GM23338 (cell line): ENCODE measurements around the gene ZBTB26. TPM values are rescaled to one million over a fixed set of nuclear protein-coding genes. Genes with fewer than 3 reads are reported as not detected.

ENCODE experiments used
- ATAC-seq: fragments of 200-7000 bp; cut with Tn5 transposase; 3 replicates; pipeline ENCODE4 v1.9.1; 2020
- DNase-seq: peaks from one replicate; pipeline ENCODE4 v3.0.0-alpha.2; 2015; ENCODE audit warnings: low spot score
- H2AFZ ChIP-seq: fragments of 200-600 bp; sonication (generic); 2 replicates; pipeline ENCODE4 v1.8.0; 2016; ENCODE audit warnings: antibody characterized with exemption, mild to moderate bottlenecking, moderate library complexity
- H3F3A ChIP-seq: fragments of 200-600 bp; sonication (generic); replicated peaks from 2 replicates; pipeline ENCODE4 v1.8.0; 2017; ENCODE audit warnings: antibody characterized with exemption, mixed run types, low read depth
- H3K27ac ChIP-seq: fragments of 200-600 bp; sonication (generic); 2 replicates; pipeline ENCODE4 v1.6.1; 2016; ENCODE audit warnings: low read depth
- H3K27me3 ChIP-seq: fragments of 200-600 bp; sonication (generic); 2 replicates; pipeline ENCODE4 v1.8.0; 2016; ENCODE audit warnings: mild to moderate bottlenecking, mixed run types, moderate library complexity; ENCODE audit not compliant: insufficient read depth
- H3K36me3 ChIP-seq: fragments of 200-600 bp; sonication (generic); 2 replicates; pipeline ENCODE4 v1.8.0; 2016; ENCODE audit warnings: mild to moderate bottlenecking; ENCODE audit not compliant: insufficient read depth
- H3K4me1 ChIP-seq: fragments of 200-600 bp; sonication (generic); 2 replicates; pipeline ENCODE4 v1.8.0; 2016; ENCODE audit warnings: mild to moderate bottlenecking, moderate library complexity; ENCODE audit not compliant: insufficient read depth
- H3K4me2 ChIP-seq: fragments of 200-600 bp; sonication (generic); 2 replicates; pipeline ENCODE4 v1.7.1; 2017; ENCODE audit warnings: mixed run types
- H3K4me3 ChIP-seq: fragments of 200-600 bp; sonication (generic); 2 replicates; pipeline ENCODE4 v1.6.1; 2016; ENCODE audit warnings: mixed run types
- H3K79me2 ChIP-seq: fragments of 200-600 bp; sonication (generic); replicated peaks from 2 replicates; pipeline ENCODE4 v1.8.0; 2017; ENCODE audit warnings: mild to moderate bottlenecking; ENCODE audit not compliant: insufficient read depth
- H3K9me2 ChIP-seq: fragments of 200-600 bp; sonication (generic); 2 replicates; pipeline ENCODE4 v1.8.0; 2017; ENCODE audit not compliant: insufficient read depth
- H4K20me1 ChIP-seq: fragments of 200-600 bp; sonication (generic); replicated peaks from 2 replicates; pipeline ENCODE4 v1.8.0; 2017; ENCODE audit warnings: mild to moderate bottlenecking; ENCODE audit not compliant: insufficient read depth
- H3K27ac Mint-ChIP-seq: 2 replicates; pipeline ENCODE4 v1.8.0; 2020; ENCODE audit warnings: inconsistent platforms, mild to moderate bottlenecking, moderate library complexity, mixed read lengths
- H3K27me3 Mint-ChIP-seq: 3 replicates; pipeline ENCODE4 v1.8.0; 2022; ENCODE audit warnings: low read depth, mild to moderate bottlenecking, moderate library complexity, mixed read lengths, inconsistent platforms; ENCODE audit not compliant: insufficient read depth, poor library complexity
- H3K36me3 Mint-ChIP-seq: 3 replicates; pipeline ENCODE4 v1.8.0; 2021; ENCODE audit warnings: low read depth, mild to moderate bottlenecking, inconsistent platforms, moderate library complexity, mixed read lengths
- H3K4me1 Mint-ChIP-seq: 3 replicates; pipeline ENCODE4 v1.8.0; 2020; ENCODE audit warnings: mild to moderate bottlenecking, inconsistent platforms, mixed read lengths
- H3K4me3 Mint-ChIP-seq: 3 replicates; pipeline ENCODE4 v1.8.0; 2021; ENCODE audit warnings: moderate library complexity, mild to moderate bottlenecking, inconsistent platforms, mixed read lengths
- H3K9me3 Mint-ChIP-seq: 3 replicates; pipeline ENCODE4 v1.8.0; 2020; ENCODE audit warnings: moderate library complexity, mild to moderate bottlenecking, inconsistent platforms, mixed read lengths
- CREB1 ChIP-seq: fragments of 250-450 bp; sonication (Bioruptor Pico); IDR thresholded peaks from 2 replicates; pipeline ENCODE4 v1.5.0; 2020; ENCODE audit warnings: low read depth, mild to moderate bottlenecking, moderate library complexity
- EZH2phosphoT487 ChIP-seq: fragments of 200-600 bp; sonication (generic); IDR thresholded peaks from one replicate; pipeline ENCODE4 v1.8.1; 2018; ENCODE audit warnings: antibody characterized with exemption; ENCODE audit not compliant: unreplicated experiment
- NANOG ChIP-seq: IDR thresholded peaks from 2 replicates; pipeline ENCODE4 v1.6.1; 2016; ENCODE audit warnings: antibody characterized with exemption, borderline replicate concordance
- STAT1 ChIP-seq: IDR thresholded peaks from one replicate; pipeline ENCODE4 v1.6.1; 2016; ENCODE audit warnings: antibody characterized with exemption; ENCODE audit not compliant: unreplicated experiment
- ZNF331 ChIP-seq: fragments of 250-450 bp; sonication (Bioruptor Pico); IDR thresholded peaks from 2 replicates; pipeline ENCODE4 v1.5.0; 2020; ENCODE audit warnings: low read depth, mild to moderate bottlenecking, moderate library complexity
- polyA plus RNA-seq: library from polyadenylated mRNA; unstranded; fragments of >200 nt; fragmentation: Nextera tagmentation; extraction: Ambion mirVana; gene quantifications from 2 replicates; pipeline ENCODE4 v1.2.1, GENCODE V29; 2016
- total RNA-seq: library from RNA; depleted of rRNA; stranded (reverse); fragments of >200 nt; shearing (Covaris generic); gene quantifications from 2 replicates; pipeline ENCODE4 v1.2.3, GENCODE V29; 2014
- TF ChIP-seq, protein P1 (sequence below): IDR thresholded peaks from one replicate; pipeline ENCODE4 v1.6.1; 2018; ENCODE audit warnings: antibody characterized with exemption; ENCODE audit not compliant: unreplicated experiment
- TF ChIP-seq, protein P2 (sequence below): IDR thresholded peaks from 2 replicates; pipeline ENCODE4 v1.6.1; 2016; ENCODE audit warnings: antibody characterized with exemption
- TF ChIP-seq, protein P3 (sequence below): fragments of 250-450 bp; sonication (Bioruptor Pico); IDR thresholded peaks from 2 replicates; pipeline ENCODE4 v1.5.0; 2020; ENCODE audit warnings: mild to moderate bottlenecking, moderate library complexity

Gene ZBTB26
- total and polyA plus RNA-seq, 2 experiments from 2014 or later = 3.0 to 9.0 TPM

DNA sequence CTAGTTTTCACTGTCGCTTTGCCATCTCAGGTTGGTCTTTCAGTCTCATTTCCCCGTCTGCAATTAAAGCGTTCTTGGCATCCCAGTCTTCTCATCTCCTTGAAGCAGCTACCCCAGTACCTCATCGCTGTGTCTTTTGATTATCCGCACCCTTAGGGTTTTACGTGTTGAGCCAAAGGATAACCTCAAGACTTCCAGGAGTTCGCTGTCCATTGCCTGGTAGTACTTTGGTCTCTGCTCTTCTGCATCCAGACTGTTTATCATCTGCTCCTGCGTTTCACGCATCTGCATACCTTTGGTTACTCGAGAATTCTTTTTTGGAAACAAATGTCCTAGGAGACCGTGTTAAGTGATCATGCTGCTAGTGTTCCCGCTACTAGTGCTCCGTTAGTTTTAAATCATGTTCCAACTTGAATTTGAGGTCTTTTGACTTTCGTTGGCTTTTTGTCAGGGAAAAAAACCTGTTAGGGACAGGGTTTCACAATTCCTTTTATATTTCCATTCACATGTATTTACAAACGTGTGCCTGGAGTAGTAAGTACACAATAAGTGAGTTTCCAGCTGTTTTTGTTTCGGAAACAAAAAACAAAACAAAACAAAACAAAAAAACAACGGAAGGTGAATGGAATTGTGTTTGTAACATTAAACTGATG is 10.4 kb upstream of the ZBTB26 start:
- Histone ChIP-seq H4K20me1 (peaks cover 7% of the 10 kb centered on the region; the same call in 1 of the 2 replicates), H3K27ac (peak overlapping the region; percentile 99), H2AFZ (no peak overlapping the region), H3K4me1 (peaks cover 11% of the 10 kb centered on the region; the same call in 1 of the 2 replicates), H3K9me2 (no peaks in the 10 kb centered on the region), H3K4me2 (peak overlapping the region; percentile 97), H3K79me2 (peaks cover 76% of the 10 kb centered on the region), H3F3A (peaks cover 3% of the 10 kb centered on the region), H3K4me3 (peak overlapping the region; percentile 91), H3K36me3 (no peaks in the 10 kb centered on the region; the same call in 1 of the 2 replicates), H3K27me3 (no peaks in the 10 kb centered on the region)
- ATAC-seq (peak; percentile 7), DNase-seq (peak; percentile 37)
- no peaks in the 10 kb centered on the region; the same call in 2 of the 3 replicates for H3K9me3 Mint-ChIP-seq
- H3K27ac Mint-ChIP-seq = peak overlapping the region; percentile 98
- peaks cover 18% of the 10 kb centered on the region for H3K36me3 Mint-ChIP-seq
- H3K27me3 Mint-ChIP-seq = peaks cover 4% of the 10 kb centered on the region
- no peak for TF ChIP-seq NANOG
- TF ChIP-seq, protein P1, sequence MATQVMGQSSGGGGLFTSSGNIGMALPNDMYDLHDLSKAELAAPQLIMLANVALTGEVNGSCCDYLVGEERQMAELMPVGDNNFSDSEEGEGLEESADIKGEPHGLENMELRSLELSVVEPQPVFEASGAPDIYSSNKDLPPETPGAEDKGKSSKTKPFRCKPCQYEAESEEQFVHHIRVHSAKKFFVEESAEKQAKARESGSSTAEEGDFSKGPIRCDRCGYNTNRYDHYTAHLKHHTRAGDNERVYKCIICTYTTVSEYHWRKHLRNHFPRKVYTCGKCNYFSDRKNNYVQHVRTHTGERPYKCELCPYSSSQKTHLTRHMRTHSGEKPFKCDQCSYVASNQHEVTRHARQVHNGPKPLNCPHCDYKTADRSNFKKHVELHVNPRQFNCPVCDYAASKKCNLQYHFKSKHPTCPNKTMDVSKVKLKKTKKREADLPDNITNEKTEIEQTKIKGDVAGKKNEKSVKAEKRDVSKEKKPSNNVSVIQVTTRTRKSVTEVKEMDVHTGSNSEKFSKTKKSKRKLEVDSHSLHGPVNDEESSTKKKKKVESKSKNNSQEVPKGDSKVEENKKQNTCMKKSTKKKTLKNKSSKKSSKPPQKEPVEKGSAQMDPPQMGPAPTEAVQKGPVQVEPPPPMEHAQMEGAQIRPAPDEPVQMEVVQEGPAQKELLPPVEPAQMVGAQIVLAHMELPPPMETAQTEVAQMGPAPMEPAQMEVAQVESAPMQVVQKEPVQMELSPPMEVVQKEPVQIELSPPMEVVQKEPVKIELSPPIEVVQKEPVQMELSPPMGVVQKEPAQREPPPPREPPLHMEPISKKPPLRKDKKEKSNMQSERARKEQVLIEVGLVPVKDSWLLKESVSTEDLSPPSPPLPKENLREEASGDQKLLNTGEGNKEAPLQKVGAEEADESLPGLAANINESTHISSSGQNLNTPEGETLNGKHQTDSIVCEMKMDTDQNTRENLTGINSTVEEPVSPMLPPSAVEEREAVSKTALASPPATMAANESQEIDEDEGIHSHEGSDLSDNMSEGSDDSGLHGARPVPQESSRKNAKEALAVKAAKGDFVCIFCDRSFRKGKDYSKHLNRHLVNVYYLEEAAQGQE = peak; percentile 51
- H3K4me3 Mint-ChIP-seq = peak overlapping the region; percentile 96
- peaks cover 32% of the 10 kb centered on the region for H3K4me1 Mint-ChIP-seq

DNA sequence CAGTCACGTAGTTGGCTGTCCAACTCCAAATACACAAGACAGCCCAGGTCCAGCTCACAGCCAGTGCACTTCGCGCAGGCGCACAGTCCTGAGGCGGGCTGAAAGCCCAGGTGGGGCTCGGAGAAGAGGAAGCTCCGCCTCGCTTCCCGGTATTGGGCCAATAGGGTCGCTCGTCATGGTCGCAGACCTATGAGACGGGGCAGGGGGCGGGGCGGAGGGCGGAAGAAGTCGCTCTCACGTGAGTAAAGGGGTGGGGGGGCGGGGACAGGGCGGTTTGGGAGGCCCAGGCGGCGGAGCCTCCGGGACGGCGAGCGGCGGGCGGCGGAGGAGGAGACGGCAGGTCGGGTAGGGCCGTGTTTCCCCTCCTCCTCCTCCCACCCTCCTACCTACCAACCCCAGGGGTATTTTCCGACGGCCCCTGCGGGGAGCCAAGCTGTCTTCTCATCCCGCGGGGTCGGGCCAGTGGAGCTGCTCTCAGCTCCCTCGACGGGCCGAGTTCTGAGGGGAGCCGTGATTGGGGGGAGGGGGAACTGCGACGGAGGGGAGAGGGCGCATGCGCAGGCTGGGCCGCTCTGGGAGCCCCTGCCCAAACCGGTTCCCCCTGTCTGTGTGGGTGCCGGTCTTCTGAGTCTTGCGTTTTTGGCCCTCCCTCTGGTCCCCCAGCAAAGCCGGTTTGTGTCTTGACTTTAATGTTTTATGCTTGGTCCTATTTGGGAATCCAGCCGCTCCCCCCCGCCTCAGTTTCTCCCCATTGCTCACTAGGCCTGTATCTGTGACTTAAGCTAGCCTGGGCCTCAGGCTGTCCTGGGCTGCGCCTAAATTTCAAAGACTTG is 9.7 kb upstream of the ZBTB26 start, which contains the start of gene RABGAP1:
Gene RABGAP1 (plus strand): TSS at position 272 of the 833 bp plus-strand sequence. CDS start 16,040 bp downstream, outside the sequence.
- Histone ChIP-seq H3F3A (peaks cover 3% of the 10 kb centered on the region), H3K9me2 (no peaks in the 10 kb centered on the region), H3K79me2 (peaks cover 76% of the 10 kb centered on the region), H2AFZ (peak within 1 kb of the TSS; percentile 3; the same call in 1 of the 2 replicates), H3K4me1 (peaks cover 6% of the 10 kb centered on the region; the same call in 1 of the 2 replicates), H3K27ac (peak within 1 kb of the TSS; percentile 99), H3K4me2 (peak within 1 kb of the TSS; percentile 97), H3K27me3 (no peaks in the 10 kb centered on the region), H3K36me3 (peaks cover 3% of the 10 kb centered on the region; the same call in 1 of the 2 replicates), H4K20me1 (peaks cover 9% of the 10 kb centered on the region; the same call in 1 of the 2 replicates), H3K4me3 (peak within 1 kb of the TSS; percentile 91)
- Mint-ChIP-seq H3K4me3 (peak within 1 kb of the TSS; percentile 96), H3K27ac (peak within 1 kb of the TSS; percentile 98), H3K27me3 (peaks cover 4% of the 10 kb centered on the region), H3K4me1 (peaks cover 27% of the 10 kb centered on the region), H3K9me3 (no peaks in the 10 kb centered on the region; the same call in 2 of the 3 replicates), H3K36me3 (peaks cover 26% of the 10 kb centered on the region)
- DNase-seq = peak; percentile 100
- ATAC-seq = peak; percentile 96
- TF ChIP-seq, protein P2, sequence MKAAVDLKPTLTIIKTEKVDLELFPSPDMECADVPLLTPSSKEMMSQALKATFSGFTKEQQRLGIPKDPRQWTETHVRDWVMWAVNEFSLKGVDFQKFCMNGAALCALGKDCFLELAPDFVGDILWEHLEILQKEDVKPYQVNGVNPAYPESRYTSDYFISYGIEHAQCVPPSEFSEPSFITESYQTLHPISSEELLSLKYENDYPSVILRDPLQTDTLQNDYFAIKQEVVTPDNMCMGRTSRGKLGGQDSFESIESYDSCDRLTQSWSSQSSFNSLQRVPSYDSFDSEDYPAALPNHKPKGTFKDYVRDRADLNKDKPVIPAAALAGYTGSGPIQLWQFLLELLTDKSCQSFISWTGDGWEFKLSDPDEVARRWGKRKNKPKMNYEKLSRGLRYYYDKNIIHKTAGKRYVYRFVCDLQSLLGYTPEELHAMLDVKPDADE = peak; percentile 10; the same call in 1 of the 2 replicates
- TF ChIP-seq ZNF331 (CRISPR knock-in tag) (no peak), STAT1 (no peak), CREB1 (CRISPR knock-in tag) (peak; percentile 66), EZH2phosphoT487 (no peak), NANOG (no peak)
- TF ChIP-seq, protein P3, sequence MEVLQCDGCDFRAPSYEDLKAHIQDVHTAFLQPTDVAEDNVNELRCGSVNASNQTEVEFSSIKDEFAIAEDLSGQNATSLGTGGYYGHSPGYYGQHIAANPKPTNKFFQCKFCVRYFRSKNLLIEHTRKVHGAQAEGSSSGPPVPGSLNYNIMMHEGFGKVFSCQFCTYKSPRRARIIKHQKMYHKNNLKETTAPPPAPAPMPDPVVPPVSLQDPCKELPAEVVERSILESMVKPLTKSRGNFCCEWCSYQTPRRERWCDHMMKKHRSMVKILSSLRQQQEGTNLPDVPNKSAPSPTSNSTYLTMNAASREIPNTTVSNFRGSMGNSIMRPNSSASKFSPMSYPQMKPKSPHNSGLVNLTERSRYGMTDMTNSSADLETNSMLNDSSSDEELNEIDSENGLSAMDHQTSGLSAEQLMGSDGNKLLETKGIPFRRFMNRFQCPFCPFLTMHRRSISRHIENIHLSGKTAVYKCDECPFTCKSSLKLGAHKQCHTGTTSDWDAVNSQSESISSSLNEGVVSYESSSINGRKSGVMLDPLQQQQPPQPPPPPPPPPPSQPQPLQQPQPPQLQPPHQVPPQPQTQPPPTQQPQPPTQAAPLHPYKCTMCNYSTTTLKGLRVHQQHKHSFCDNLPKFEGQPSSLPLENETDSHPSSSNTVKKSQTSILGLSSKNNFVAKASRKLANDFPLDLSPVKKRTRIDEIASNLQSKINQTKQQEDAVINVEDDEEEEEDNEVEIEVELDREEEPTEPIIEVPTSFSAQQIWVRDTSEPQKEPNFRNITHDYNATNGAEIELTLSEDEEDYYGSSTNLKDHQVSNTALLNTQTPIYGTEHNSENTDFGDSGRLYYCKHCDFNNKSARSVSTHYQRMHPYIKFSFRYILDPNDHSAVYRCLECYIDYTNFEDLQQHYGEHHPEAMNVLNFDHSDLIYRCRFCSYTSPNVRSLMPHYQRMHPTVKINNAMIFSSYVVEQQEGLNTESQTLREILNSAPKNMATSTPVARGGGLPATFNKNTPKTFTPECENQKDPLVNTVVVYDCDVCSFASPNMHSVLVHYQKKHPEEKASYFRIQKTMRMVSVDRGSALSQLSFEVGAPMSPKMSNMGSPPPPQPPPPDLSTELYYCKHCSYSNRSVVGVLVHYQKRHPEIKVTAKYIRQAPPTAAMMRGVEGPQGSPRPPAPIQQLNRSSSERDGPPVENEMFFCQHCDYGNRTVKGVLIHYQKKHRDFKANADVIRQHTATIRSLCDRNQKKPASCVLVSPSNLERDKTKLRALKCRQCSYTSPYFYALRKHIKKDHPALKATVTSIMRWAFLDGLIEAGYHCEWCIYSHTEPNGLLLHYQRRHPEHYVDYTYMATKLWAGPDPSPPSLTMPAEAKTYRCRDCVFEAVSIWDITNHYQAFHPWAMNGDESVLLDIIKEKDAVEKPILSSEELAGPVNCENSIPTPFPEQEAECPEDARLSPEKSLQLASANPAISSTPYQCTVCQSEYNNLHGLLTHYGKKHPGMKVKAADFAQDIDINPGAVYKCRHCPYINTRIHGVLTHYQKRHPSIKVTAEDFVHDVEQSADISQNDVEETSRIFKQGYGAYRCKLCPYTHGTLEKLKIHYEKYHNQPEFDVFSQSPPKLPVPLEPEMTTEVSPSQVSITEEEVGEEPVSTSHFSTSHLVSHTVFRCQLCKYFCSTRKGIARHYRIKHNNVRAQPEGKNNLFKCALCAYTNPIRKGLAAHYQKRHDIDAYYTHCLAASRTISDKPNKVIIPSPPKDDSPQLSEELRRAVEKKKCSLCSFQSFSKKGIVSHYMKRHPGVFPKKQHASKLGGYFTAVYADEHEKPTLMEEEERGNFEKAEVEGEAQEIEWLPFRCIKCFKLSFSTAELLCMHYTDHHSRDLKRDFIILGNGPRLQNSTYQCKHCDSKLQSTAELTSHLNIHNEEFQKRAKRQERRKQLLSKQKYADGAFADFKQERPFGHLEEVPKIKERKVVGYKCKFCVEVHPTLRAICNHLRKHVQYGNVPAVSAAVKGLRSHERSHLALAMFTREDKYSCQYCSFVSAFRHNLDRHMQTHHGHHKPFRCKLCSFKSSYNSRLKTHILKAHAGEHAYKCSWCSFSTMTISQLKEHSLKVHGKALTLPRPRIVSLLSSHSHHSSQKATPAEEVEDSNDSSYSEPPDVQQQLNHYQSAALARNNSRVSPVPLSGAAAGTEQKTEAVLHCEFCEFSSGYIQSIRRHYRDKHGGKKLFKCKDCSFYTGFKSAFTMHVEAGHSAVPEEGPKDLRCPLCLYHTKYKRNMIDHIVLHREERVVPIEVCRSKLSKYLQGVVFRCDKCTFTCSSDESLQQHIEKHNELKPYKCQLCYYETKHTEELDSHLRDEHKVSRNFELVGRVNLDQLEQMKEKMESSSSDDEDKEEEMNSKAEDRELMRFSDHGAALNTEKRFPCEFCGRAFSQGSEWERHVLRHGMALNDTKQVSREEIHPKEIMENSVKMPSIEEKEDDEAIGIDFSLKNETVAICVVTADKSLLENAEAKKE (CRISPR knock-in tag) = no peak
